Activated CD8-positive, alpha-beta memory T cell treated with anti-CD3 and anti-CD28 coated beads for 48 hours (primary cell): ENCODE data around the gene ONECUT2.

Experiments
- DNase-seq, 3 experiments: peaks; one replicate each; pipeline ENCODE4 v3.0.0-alpha.2; 2020; ENCODE audit warnings: low read depth in 2 of 3, low spot score in 2 of 3

ONECUT2 gene

GRCh38 chr18:57431002-57431382, 4.2 kb upstream of the ONECUT2 start:
- DNase-seq = no peak

- no peak for DNase-seq
Measured at GRCh38 chr18:57431467-57432080, 3.6 kb upstream of the ONECUT2 start.

GRCh38 chr18:57432140-57432539, 3.0 kb upstream of the ONECUT2 start:
- no peak for DNase-seq

- no peak for DNase-seq
Measured at GRCh38 chr18:57432751-57433400, 2.3 kb upstream of the ONECUT2 start.

DNA sequence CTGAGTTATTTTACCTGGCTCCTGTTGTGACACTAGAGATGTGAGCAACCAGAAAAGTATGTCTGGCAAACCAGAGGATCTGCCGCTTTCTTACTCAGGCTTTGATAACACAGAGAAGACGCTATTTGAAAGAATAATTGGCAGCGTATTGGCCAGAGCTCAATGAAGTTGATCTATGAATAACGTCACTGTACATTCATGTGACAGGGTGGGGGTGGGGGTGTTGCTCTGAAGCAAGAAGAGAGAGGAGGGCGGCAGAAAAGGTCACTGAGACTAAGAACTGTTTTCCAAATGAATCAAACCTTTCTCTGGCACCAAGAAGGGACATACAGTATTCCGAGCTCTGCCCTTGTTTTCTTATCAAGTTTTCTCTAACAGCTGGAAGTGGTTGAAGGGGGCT, 1.7 kb upstream of the ONECUT2 start:
- no peak for DNase-seq

DNA sequence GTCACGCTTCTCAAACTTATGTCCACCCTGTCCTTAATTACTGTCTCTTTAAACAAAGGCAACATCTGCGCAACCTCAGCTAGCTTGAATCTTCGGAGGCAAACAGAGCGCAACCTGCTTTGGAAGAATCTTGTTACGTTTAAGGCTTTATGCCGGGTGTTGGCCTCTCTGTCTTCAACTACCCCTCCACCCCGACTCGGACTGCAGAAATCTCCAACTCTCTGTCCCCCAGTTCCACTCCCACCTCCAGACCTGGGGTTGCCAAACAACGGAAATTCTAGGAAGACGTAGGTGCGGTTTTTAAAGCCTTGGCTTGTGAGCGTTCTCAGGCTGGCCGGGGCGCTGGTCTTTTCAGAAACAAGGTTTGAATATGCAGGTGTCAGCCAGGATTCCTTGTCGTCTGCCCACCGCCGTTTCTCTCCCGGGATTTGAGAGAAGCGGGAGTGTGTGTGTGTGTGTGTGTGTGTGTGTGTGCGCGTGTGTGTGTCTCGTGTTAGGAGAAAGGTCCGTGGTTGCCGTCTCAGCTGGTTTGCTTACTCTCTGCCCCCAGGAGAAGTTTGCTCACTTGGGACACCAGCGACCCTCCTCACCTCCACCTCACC, 1.1 kb upstream of the ONECUT2 start:
- no peak for DNase-seq

DNA sequence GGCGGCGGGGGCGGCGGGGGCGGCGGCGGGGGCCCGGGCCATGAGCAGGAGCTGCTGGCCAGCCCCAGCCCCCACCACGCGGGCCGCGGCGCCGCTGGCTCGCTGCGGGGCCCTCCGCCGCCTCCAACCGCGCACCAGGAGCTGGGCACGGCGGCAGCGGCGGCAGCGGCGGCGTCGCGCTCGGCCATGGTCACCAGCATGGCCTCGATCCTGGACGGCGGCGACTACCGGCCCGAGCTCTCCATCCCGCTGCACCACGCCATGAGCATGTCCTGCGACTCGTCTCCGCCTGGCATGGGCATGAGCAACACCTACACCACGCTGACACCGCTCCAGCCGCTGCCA, 644 bp downstream of the ONECUT2 start:
- no peak for DNase-seq

- no peak for DNase-seq
Measured at GRCh38 chr18:57436191-57436964, 1.2 kb downstream of the ONECUT2 start.

DNA sequence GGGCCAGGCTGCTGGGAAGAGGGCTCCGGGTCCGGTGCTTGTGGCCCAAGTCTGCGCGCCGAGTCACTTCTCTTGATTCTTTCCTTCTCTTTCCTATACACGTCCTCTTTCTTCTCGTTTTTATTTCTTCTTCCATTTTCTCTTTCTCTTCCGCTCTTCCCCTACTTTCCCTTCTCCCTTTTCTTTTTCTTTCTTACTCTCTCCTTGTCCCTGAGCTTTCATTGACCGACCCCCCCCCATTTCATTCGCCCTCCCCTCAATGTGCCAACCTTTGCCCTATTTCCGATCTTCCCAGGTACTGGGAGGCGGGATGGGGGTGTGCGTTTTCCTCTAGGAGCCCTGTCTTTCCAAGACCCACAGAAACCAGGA, 1.8 kb downstream of the ONECUT2 start:
- no peak for DNase-seq

GRCh38 chr18:57437402-57437765, 2.2 kb downstream of the ONECUT2 start:
- DNase-seq = no peak

- peak in 2 of 3 experiments; percentile 37 to 53 for DNase-seq
Measured at GRCh38 chr18:57437766-57438671, 2.8 kb downstream of the ONECUT2 start.

DNA sequence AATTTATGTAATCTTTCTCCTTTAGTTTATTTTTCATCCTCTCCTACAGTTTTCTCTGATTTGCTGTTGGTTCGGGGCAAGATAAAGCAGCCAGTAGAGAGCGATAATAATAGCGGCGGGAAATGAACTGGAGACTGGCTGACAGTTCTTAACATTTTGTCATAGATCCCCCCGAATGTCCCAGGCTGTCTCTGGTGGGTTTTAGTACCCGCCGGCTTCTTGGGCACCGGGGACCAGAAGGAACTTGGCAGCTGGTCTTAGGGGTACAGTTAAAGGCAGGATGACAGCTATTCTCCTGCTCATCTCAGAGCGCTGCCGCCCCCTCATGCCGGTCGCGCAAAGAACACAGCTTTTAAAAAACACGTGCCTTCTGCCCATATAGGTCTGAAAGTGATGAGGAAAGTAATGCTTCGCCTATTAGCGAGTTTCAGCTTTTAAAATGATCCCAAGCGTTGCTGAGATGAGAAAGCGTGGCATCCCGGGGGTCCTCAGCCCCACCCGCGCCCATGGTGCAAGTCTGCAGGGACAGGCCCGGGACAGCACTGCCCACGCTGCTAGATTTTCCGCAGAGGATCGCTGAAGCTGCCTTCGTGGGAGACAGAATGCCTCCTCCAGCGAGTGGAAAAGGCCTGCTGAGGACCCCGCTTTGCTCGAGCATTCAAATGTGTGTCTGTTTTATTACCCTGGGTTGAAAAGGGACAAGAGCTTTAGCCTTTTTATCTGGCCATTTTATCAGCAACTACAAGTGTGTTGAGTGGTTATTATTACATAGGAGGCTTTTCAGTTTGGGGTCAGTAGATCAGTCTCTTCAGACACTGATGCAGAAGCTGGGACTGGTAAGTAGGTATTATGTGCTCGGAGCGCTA, 3.8 kb downstream of the ONECUT2 start:
- no peak for DNase-seq

DNA sequence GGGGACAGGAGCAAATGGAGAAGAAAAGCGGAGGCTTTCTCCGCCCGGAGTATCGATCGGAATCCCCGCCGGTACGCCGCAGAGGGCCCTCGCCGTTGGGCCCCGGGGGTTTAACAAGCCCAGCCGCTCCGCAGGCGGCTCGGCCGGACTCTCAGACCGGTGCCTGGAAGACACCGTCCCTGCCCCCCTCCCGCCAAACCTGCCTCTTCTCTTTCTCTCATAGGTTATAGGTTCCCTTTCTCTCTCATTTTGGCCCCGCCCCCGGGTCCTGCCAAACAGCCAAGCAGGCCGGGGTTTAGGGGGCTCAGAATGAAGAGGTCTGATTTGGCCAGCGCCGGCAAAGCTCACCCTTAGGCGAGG, 4.4 kb downstream of the ONECUT2 start:
- DNase-seq = no peak

DNA sequence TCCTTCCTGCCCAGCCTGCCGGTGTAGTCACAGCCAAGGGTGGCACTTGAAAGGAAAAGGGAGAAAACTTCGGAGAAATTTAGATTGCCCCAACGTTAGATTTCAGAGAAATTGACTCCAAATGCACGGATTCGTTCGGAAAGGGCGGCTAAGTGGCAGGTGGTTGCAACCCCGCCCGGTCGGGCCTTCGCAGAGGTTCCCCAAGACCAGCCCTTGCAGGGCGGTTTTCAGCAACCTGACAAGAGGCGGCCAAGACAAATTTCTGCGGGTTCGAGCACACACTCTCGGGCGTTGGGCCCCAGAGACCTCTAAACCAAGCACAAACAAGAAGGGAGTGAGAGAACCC, 4.8 kb downstream of the ONECUT2 start:
- DNase-seq = no peak

DNA sequence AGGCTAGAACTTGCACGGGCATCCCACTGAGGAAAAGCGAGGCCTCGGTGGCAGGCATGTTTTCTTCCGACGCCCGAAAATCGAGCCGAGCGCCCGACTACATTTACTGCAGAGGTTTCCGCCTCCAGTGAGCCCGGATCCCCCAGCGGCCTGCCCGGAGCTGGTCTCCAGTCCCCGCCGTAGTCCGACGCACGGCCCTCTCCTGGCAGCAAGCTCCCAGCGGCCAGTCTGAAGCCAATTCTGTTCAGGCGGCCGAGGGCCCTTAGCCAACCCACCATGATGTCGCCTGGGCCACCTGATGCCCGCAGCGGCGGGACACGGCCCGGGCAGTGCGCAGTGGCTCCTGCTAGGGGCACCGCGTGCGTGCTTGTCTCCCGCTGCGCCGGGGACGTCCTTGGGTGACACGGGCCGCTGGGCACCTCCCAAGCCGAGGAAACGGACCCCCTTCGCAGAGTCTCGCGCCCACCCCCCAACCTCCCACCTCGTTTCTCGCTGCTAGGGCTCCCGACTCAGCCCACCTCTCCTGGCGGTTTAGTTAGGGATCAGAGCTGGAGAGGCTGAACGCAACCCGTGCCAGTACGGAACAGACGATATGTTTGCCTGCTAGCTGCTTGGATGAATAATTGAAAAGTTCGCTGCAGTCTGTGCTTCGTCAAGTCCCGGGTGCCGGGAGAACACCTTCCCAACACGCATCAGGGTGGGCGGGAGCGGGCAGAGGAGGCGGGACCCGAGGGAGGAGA, 5.3 kb downstream of the ONECUT2 start:
- no peak for DNase-seq

DNA sequence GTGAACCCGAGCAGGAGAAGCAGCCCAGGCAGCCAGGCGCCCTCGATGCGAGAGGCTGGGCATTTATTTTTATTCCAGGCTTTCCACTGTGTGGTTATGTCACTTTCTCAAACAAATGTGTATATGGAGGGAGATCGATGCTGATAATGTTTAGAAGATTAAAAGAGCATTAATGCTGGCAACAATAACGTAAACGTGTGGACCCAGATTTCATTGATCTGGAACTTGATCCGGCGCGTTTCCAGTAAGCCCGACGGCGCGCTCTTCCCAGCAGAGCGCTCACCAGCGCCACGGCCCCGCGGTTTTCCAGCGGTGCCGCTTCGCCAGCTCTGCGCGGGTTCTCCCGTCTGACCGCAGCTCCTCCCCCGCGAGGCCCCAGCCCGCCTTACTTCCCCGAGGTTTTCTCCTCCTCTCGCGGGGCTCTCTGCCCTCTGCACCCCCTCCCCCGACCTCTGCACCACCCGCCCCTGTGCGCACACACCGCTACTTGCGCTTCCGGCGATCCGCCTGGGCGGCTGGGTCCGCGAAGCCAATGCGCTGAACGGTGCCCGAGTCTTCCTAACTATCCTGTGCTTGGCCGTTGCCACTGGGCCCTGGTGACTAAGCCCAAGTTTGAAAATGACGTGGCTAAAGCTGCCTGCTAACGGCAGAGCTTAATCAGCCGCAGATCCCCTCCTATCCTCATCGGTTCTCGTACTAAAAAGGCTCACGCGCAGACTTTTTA, 6.1 kb downstream of the ONECUT2 start:
- no peak for DNase-seq

DNA sequence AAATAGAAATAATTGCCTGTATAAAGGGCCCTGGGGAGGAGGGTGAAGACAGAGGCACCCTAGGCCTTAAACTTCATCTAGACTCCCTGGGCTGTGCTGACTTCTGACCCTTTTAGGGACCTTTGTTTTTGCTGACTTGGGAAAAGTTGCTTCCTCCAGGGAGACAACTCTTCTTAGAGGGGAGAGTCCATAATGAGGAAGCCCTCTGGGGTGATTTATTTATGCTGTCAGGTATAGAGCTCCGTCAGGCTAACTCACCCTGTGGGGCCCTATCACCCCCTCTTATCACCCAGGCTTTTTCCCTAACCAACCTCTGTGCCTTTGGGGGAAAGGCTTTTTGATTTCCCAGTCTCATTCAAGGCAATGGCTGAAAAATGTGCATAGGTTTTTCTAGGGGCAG, 8.1 kb downstream of the ONECUT2 start:
- no peak for DNase-seq

- DNase-seq = no peak
Measured at GRCh38 chr18:57443702-57444101, 8.5 kb downstream of the ONECUT2 start.

GRCh38 chr18:57444301-57444759, 9.2 kb downstream of the ONECUT2 start:
- no peak for DNase-seq
